H4 (cell line): ENCODE measurements around the gene PARP3. TPM values are rescaled to one million over a fixed set of nuclear protein-coding genes. Genes with fewer than 3 reads are reported as not detected.
A peak's percentile ranks its signal among the peaks of the same experiment; 100 is the strongest.

Source experiments
- DNase-seq: peaks from one replicate; pipeline ENCODE4 v3.0.0-alpha.2; 2015; ENCODE audit warnings: low spot score
- total RNA-seq: library from RNA; depleted of rRNA; stranded (reverse); fragments of >200 nt; shearing (Covaris generic); gene quantifications from 2 replicates; pipeline ENCODE4 v1.2.3, GENCODE V29; 2014

The PARP3 gene
- total RNA-seq, 1 experiment from 2014 or later, result 7.7 TPM

GRCh38 chr3:51966922-51967383 is 24.8 kb downstream of the PARP3 start:
- DNase-seq, result no peak

GRCh38 chr3:51967384-51968169 is 25.4 kb downstream of the PARP3 start, which contains the start of gene PCBP4:
Gene PCBP4, minus strand, starts transcription at chr3:51967454. Its CDS starts 6,214 bp downstream, at chr3:51961240.
- no peak for DNase-seq

- no peak for DNase-seq
These were observed 26.1 kb downstream of the PARP3 start for GRCh38 chr3:51968170-51968775.

GRCh38 chr3:51968883-51969678 is 26.9 kb downstream of the PARP3 start:
- DNase-seq, result no peak

GRCh38 chr3:51969841-51970240 is 27.7 kb downstream of the PARP3 start:
- DNase-seq, result no peak

- no peak for DNase-seq
These were observed 28.6 kb downstream of the PARP3 start for GRCh38 chr3:51970606-51971300.

GRCh38 chr3:51971350-51971749 is 29.2 kb downstream of the PARP3 start:
- DNase-seq, result no peak

GRCh38 chr3:51974277-51974962 is 32.3 kb downstream of the PARP3 start:
- no peak for DNase-seq

GRCh38 chr3:51974963-51975851 is 33.0 kb downstream of the PARP3 start, which contains the start of gene ABHD14A:
Gene ABHD14A, plus strand, starts transcription at chr3:51975064. Its CDS starts 72 bp downstream, at chr3:51975136.
- peak; percentile 22 for DNase-seq

- DNase-seq, result no peak
These were observed 33.8 kb downstream of the PARP3 start for GRCh38 chr3:51975852-51976549.

- no peak for DNase-seq
These were observed 35.4 kb downstream of the PARP3 start for GRCh38 chr3:51977446-51978142.

- no peak for DNase-seq
These were observed 36.0 kb downstream of the PARP3 start for GRCh38 chr3:51978143-51978502.

- no peak for DNase-seq
These were observed 38.1 kb downstream of the PARP3 start for GRCh38 chr3:51980253-51980652.

GRCh38 chr3:51982352-51982837 is 40.2 kb downstream of the PARP3 start:
- DNase-seq, result peak; percentile 23

- peak; percentile 55 for DNase-seq
These were observed 40.8 kb downstream of the PARP3 start, which contains the start of gene ACY1 for GRCh38 chr3:51982838-51983577. Gene ACY1, plus strand, starts transcription at chr3:51983535. Its CDS starts 530 bp downstream, at chr3:51984065.

GRCh38 chr3:51983578-51984268 is 41.6 kb downstream of the PARP3 start:
- DNase-seq, result no peak

- DNase-seq, result no peak
These were observed 42.1 kb downstream of the PARP3 start for GRCh38 chr3:51984269-51984647.
